22Rv1 (cell line): Measurements from ENCODE around the gene PARVG.

ENCODE experiments used
- ZFX ChIP-seq: fragments of 450-650 bp; IDR thresholded peaks from 2 replicates; pipeline ENCODE4 v1.6.1; 2017; ENCODE audit warnings: antibody characterized with exemption, borderline replicate concordance
- TF ChIP-seq, protein P1 (sequence below): fragments of 450-650 bp; IDR thresholded peaks from 2 replicates; pipeline ENCODE4 v1.5.1; 2017; ENCODE audit warnings: mild to moderate bottlenecking

DNA sequence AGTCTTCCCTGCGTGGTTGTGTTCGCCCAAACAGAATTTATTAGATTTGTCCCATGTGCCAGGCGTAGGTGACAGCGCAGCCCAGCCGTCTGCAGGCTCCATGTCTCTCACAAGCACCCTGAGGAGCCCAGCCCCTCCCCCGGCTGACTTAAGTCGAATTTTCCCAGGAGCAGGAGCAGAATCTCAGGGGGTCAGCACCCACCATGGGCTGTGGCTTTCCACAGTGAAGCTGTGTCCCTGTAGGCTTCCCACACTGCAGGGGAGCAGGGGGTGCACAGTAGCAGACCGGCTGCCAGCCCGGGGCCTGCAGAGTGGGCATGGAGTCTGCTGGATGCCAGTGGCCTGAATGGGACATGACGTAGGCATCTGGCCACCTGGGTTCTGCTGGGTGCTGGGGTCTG, 16.0 kb downstream of the PARVG start:
- TF ChIP-seq, protein P1, sequence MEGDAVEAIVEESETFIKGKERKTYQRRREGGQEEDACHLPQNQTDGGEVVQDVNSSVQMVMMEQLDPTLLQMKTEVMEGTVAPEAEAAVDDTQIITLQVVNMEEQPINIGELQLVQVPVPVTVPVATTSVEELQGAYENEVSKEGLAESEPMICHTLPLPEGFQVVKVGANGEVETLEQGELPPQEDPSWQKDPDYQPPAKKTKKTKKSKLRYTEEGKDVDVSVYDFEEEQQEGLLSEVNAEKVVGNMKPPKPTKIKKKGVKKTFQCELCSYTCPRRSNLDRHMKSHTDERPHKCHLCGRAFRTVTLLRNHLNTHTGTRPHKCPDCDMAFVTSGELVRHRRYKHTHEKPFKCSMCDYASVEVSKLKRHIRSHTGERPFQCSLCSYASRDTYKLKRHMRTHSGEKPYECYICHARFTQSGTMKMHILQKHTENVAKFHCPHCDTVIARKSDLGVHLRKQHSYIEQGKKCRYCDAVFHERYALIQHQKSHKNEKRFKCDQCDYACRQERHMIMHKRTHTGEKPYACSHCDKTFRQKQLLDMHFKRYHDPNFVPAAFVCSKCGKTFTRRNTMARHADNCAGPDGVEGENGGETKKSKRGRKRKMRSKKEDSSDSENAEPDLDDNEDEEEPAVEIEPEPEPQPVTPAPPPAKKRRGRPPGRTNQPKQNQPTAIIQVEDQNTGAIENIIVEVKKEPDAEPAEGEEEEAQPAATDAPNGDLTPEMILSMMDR: no peak
- no peak for TF ChIP-seq ZFX
